Measurements from ENCODE around the gene CACNA1A.

The CACNA1A gene

DNA sequence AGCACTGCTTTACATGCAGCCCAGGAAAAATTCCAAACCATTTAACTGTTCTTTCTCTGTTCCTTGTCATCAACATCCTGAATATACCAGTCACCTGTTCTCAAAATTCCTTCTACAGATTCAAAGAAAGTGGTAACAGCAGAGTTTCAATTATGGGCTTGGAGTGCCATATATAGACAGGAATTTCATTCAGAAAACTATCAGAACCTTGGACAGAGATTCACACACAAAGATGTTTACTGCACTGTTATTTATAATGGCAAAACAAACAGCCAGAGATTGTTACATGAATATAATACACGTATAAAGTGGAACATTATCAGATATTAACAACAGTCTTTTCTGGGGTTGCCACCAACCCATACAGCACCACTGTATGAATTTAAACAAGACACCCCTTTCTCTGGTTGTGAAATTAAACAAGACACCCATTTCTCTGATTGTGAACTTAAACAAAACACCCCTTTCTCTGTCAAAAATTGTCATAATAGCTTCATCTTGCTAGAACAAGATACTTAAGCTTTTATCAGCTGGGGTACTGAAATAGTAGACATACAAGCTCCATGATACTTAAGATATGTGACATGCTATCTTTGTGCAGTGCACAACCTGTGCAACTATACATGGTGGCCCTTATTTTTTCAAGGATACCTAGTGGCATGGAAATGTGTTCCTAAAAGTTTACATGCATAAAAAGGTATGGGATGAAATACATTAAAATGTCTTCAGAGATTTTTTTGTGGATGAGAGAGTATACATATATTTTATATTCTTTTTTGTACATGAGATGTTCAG is 12.6 kb downstream of the CACNA1A start:
- DNase-seq (ENCODE audit: low spot score) = no peak

- no peak for DNase-seq (ENCODE audit: low spot score)
Observed at GRCh38 chr19:13492128-13492527, 14.2 kb downstream of the CACNA1A start.

DNA sequence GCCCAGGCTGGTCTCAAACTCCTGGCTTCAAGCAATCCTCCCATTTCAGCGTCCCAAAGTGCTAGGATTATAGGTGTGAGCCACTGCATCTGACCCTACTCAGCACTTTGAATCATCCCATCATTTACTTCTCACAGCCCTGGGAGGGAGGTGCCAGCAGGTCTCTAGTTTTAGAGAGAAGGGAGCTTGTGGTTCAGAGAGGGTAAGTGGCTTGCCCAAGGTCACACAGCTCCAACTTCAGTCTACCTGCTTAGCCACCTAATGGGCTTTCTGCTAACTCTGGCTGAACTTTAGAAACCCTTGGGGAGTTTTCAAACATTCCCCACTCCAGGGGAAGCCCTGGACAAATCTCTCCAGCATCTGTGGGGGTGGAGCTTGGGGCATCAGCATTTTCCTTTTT is 18.3 kb downstream of the CACNA1A start:
- DNase-seq (ENCODE audit: low spot score) = no peak

- no peak for DNase-seq (ENCODE audit: low spot score)
Observed at GRCh38 chr19:13484166-13484565, 22.1 kb downstream of the CACNA1A start.

GRCh38 chr19:13483215-13483614 is 23.1 kb downstream of the CACNA1A start:
- DNase-seq (ENCODE audit: low spot score) = no peak

DNA sequence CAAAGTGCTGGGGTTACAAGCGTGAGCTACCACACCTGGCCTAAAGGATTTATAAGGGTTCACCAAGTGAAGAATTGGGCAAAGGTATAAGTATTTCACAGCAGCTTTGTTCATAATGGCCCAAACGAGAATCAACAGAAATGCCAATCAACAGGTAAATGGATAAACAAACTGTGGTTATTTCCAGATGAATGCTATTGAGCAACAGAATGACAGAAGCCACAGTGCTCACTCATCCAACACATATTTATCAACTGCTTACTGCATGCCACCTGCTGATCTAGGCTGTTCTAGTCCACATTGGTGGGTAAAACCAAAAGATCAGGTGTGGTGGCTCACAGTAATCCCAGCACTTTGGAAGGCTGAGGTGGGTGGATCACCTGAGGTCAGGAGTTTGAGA is 27.7 kb downstream of the CACNA1A start:
- DNase-seq (ENCODE audit: low spot score) = no peak

- no peak for DNase-seq (ENCODE audit: low spot score)
Observed at GRCh38 chr19:13476071-13476470, 30.2 kb downstream of the CACNA1A start.

GRCh38 chr19:13475044-13475443 is 31.2 kb downstream of the CACNA1A start:
- no peak for DNase-seq (ENCODE audit: low spot score)

- no peak for DNase-seq (ENCODE audit: low spot score)
Observed at GRCh38 chr19:13466697-13467096, 39.6 kb downstream of the CACNA1A start.

GRCh38 chr19:13463296-13463695 is 43.0 kb downstream of the CACNA1A start:
- DNase-seq (ENCODE audit: low spot score) = no peak

DNA sequence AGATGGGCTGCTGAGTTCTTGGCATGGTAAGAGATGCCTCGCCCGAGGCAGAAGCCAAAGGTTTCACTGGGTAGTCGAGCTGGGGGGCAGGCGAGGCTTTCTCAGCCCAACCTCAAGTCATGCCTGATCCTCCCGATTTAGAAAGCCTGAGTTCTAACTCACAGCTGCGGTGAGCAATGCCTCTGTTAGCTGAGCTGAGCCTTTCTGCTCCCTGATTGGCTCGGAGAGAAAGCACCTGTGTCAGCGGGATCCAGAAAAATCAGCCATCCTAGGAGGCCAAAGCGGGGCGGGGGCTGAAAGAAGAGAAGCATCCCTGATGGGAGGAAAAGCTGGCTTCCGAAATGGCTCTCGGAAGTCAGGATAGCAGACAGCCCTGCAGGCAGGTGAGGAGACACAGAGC is 44.7 kb downstream of the CACNA1A start:
- no peak for DNase-seq (ENCODE audit: low spot score)

DNA sequence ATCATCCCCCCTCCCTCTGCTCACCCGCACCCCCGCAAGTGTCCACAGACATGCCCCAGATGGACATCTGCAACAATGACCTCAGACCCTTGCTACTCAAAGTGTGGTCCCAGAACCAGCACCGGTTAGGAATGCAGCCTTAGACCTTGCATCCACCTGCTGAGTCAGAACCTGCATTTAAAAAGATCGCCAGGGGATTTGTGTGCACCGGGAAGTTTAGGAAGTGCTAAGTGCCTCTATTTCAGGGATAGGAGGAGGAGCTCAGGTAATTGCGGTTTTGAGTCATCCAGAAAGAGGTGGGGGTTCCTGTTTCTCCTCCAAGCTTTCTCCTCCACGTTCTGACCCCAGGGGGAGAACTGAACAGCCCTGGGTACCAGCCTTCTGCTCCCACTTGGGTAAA is 46.2 kb downstream of the CACNA1A start:
- DNase-seq (ENCODE audit: low spot score) = no peak

DNA sequence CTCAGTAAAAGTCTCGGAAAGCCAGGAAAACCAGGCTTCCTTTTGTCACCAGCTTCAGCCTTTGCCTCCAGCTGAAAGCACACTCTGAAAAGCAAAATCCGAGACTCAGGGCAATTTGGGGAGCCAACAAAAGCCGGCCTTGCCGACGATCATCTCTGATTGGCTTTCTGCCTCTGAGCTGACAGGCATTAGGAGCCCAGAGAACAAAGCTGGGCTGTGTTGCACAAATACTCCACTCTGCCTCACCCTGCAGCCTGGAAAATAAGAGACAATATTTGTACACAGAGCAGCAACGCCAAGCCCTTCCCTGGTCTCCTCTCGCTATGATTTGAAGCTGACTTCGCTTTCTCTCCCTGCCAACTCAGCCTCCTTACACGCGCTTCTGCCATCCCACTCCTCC is 46.9 kb downstream of the CACNA1A start:
- no peak for DNase-seq (ENCODE audit: low spot score)

- no peak for DNase-seq (ENCODE audit: low spot score)
Observed at GRCh38 chr19:13451434-13451995, 54.8 kb downstream of the CACNA1A start.

GRCh38 chr19:13447978-13448377 is 58.3 kb downstream of the CACNA1A start:
- no peak for DNase-seq (ENCODE audit: low spot score)

GRCh38 chr19:13441810-13442512 is 64.3 kb downstream of the CACNA1A start:
- no peak for DNase-seq (ENCODE audit: low spot score)

DNA sequence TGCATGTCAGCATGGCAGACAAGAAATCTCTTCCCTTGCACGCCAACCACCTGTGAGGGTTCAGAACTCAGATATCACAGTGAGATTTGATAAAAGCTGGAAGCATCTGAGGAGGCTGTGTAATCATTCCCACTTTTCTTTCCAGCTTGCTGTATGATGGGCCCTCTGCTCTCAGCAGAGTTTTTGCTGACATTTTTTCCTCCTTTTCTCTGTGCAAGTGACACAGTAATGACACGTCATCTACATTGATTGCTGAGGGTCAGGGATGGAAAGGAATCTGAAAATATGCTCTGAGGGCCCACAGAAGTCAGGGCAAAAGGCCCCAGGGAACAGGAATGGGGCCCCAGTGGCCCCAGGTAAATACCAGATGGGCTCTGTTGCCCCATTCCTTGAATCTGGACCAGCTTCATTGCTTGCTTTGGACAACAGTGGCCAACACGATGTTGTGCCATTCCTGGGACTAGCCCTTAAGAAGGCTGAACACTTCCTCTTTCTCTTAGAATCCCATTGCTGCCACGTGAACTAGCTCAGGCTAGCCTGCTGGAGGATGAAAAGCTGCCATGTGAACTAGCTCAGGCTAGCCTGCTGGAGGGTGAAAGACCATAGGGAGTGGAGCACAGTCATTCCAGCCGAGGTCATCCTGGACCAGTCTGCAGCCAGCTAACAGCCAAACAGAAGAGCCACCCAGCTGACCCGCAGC is 68.2 kb downstream of the CACNA1A start:
- no peak for DNase-seq (ENCODE audit: low spot score)

- no peak for DNase-seq (ENCODE audit: low spot score)
Observed at GRCh38 chr19:13436352-13436751, 69.9 kb downstream of the CACNA1A start.

- DNase-seq (ENCODE audit: low spot score) = peak; percentile 73
Observed at GRCh38 chr19:13430790-13431582, 75.3 kb downstream of the CACNA1A start.

DNA sequence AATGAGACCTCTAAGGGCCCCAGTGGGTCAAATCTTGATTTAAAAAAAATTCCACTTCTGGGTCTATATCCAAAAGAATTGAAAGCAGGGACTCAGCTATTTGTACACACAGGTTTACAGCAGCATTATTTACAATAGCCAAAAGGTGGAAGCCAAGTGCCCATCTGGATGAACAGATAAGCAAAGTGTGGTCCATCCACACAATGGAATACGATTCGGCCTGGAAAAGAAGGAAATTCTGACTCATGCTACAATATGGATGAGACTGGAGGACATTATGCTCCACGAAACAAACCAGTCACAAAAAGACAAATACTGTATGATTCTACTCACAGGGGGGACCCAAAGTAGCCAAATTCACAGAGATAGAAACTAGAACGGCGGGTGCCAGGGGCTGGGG is 76.7 kb downstream of the CACNA1A start:
- no peak for DNase-seq (ENCODE audit: low spot score)

DNA sequence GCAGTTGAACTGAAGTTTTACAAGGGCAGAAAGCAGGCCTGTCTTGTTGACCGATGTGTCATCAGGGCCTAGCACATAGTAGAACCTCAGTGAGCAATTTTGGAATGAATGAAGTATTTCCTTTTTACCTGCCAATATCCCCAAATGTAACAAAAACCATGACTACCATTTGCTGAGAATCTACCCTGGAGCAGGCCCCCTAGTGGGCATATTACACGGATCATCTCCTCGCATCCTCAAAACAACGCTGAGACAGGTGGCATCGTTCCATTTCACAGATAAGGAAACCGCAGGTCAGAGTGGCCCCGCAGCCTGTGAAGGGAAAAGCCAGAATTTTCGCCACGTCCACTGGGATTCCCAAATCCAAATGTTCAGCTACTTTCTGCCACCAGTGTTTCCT is 77.9 kb downstream of the CACNA1A start:
- DNase-seq (ENCODE audit: low spot score) = peak; percentile 53
